GM21576 (cell line): ENCODE results near the gene TBC1D14.
"Not testable (repeated sequence)": the region's sequence is repeated elsewhere in the genome, so short reads cannot be mapped to it uniquely, and the experiment has no call there.

Experiments
- ATAC-seq: cut with Tn5 transposase; IDR thresholded peaks from one replicate; pipeline ENCODE4 v1.9.1; 2021; ENCODE audit warnings: mild to moderate bottlenecking, moderate library complexity; ENCODE audit not compliant: unreplicated experiment

Gene TBC1D14

DNA sequence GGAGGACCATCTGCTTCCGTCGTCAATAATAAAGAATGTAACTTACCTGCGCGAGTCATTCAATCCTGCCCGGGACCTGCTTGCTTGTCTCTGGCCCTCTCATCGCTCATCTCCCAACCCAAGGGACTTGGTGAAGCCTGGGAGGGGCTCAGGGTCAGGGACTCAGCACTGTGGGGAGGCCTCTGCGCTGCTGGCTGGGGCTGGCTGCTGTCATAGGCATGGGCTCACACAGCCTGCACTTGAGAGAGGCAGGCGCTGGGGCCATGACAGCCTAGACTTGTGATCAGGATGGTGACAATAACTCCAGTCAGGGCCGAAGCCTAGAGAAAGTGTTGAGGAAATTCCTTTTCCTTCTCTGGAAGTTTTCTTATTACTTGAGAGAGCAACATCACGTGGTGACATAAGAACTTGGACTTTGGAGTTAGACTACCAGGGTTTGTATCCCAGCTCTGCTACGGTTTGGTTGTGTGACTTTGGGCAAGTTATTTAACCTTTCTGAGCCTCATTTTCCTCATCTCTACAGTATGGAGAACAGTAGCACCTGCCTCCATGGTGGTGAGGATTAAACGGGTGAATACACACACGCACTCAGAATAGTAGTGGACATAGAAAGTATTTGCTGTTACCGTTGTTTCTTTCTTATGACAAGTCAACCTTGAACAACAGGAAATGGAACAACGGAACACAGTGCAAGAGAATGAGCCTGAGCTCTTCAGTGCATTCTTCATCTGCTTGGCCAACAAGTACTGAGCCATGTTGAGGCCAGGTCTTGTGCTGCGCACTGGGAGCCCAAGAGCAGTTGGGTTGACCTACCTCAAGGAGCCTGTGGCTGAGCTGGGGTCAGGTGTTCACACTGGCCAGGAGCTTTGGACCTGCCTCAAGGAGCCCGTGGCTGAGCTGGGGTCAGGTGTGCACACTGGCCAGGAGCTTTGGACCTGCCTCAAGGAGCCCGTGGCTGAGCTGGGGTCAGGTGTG is 60.5 kb downstream of the TBC1D14 start:
- peak; percentile 87 for ATAC-seq

DNA sequence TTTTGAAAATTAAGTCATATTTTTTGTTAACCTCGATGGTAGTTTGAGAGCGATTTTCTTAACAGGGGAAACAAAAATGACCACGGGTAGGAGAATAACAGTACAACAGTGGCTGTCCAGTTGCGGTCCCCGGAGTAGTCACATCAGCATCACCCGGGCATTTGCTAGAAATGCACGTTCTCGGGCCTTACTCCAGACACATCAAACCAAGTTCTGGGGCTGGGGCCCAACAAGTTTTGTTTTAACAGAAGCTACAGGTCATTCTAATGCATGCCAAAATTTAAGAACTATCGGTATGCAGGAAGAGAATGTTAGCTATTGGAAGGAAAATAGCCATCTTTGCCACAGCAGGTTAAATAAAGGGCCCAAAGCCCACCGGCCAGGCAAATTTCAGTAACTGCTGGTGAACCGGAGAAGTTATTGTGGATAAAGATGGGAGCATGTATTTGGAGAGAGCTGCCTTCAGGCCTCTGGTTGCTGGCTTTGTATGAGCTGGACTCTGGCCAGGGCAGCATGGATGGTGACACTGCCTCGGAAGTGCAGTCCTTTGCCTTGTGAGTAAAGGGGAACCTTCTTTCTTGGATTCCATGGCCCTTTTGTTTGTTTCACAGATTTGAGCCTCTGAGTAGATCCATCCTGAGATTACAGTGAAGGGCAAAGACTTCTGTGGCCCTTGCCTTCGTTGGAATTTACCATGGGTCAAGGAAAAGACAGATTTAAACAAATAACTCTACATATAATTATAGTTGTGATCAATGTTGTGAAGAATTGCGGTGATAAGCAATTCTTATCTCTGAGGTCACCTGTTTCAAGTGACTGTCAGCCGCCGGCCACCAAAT is 62.1 kb downstream of the TBC1D14 start:
- ATAC-seq = no peak

DNA sequence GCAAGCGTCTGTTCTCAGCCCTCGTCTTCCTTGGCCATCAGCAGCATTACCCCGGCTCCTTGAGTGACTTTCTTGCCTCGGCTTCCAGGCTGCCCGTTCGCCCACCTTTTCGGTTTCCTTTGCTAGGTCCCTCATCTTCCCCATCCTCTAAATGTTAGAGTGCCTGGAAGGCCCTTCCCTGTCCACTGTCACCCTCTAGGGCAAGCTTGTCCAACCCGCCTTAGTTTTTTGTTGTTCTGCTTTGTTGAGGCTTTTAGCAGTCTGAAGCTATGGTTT is 62.7 kb downstream of the TBC1D14 start:
- ATAC-seq = no peak

DNA sequence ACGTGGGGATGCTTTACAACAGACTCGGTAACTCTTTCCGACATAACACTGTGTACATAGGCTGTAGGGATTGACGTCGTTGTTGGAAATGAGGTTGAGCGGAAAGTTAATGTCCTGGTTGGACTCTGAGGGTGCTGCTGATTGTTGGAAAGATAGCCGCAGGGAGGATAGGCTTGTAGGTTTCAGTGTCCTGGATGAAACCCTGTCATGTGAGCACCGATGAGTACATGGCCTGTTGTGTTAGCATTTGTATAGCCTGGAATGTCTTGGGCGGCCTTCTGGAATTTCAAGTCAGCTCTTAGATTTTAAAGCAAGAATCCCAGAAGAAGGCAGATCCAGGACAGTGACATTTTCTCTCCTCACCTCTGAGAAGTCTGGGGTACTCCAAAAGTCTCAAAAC is 63.3 kb downstream of the TBC1D14 start:
- ATAC-seq = no peak

DNA sequence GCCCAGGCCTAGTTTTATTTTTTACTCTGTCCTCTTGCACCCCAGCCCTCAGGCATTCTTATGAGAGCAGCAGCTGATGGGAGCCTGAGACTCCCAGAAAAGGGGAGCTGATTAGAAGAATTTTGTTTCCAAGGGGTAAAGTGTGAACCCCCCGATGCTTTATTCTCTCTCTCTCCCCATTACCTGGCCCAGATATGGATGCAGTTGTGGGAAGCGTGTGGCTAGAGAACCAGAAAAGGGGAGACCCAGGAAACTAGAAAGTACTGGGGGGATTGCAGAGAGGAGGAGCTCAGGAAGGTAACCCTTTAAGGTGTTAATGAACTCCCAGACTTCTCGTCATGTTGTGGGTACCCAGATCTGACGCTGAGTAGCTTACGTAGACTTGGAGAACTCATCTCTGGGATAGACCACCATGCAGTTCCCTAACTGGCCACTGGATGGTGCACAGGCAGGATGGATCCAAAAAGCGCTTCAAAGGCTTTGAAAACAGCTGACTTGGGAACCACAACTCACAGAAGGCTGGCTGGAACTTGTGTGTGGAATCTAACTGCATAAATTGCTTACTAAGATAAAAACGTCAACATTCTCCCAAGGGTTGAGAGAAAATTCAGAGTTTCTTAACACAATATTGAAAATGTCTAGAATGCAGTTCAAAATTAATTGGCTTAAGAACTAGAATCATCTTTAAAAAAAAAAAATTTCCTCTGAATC is 64.7 kb downstream of the TBC1D14 start:
- no peak for ATAC-seq

DNA sequence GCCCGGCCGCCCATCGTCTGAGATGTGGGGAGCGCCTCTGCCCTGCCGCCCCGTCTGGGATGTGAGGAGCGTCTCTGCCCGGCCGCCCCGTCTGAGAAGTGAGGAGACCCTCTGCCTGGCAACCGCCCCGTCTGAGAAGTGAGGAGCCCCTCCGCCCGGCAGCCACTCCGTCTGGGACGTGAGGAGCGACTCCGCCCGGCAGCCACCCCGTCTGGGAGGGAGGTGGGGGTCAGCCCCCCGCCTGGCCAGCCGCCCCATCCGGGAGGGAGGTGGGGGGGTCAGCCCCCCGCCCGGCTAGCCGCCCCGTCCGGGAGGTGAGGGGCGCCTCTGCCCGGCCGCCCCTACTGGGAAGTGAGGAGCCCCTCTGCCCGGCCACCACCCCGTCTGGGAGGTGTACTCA is 68.2 kb downstream of the TBC1D14 start:
- not testable (repeated sequence) for ATAC-seq

DNA sequence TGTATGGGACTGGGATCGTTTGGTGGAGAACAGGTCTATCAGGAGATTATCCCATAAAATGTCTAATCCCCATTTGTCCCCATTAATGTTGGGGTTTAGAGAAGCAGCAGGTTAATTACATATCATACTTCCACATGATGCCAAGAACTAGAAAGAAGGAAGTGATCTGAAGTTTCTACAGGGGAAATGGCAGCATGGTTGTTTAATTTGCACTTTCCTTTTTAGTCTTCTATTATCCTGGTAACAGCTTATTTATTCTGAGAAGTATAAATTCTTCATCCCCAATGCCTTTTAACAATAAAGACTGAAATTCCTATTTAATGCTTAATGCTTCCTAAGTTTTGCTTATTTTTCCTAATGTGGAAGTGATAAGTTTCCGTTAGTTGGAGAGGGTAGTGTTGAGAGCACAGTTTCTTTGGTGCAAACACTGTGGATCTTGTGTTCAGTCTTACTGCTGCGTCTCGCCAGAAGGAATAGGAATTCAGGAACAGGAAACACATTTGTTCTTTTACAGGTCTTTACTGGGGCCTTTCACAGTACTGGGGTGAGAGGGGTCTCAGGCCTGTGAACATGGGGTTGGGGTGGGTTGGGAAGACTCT is 74.0 kb downstream of the TBC1D14 start:
- ATAC-seq = no peak

DNA sequence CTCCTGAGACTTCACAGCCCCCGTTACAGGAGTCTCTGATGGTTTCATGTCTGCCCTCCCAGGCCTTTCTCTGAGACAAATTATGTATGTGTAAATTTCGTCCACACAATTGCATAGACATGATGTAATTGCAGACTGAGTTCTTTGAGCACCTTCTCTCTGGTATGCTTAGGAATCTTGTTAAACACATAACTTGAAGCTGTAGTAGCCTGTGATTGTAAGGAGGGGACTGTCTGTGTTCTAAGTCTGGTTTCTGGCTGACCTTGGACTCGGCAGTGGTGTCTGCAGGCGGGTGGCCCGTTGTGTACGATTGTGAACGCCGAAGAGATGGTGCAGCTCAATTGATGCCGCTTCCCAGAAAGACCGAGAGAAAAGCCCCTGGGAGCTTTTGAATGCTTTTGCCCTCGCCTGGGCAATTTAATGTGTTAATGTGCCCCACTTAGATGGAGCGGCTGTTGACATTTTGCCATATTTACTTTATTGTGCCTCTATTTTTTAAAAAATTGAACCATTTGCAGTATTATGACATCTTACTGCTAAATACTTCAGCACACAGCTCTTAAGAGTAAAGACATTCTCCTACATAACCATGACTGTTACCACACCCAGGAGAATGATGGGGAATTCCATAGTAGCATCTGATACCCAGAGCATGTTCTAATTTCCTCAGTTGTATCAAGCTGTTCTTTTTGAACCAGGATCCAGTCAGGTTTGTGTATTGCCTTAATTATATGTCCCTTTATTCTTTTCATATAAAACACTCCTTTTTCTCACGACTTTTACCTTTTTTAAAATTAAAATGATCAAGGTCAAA is 75.2 kb downstream of the TBC1D14 start:
- ATAC-seq = no peak

DNA sequence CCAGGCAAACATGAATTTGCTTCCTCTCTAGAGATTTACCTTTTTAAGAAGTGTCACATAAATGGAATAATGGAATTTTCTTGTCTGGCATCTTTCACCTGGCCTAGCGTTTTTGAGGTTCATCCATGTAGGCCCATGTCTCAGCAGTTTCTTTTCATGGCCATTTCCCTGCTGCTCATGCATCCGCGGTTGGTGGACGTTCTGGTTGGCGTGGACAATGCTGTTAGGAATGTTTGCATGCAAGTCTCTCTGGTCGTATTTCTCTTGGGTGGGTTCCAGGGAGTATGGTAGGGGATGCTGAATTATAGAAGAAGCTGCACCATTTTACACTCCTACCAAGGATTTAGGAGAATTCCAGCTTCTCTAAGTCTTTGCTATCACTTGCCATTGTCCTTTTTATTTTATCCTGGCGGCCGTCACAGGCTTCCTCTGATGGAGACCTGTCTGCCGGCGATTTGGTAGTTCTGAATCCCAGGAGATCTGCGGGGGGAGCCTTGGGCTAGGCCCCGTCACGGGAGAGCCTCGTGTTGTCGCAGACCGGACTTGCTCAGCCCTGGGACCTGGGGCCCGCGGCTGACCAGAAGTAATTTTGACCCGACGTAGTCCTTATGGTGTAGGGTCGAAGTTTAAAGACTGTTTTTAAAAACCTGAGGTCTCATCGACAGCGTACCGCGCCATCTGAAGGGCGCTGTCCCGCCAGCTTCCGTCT is 76.6 kb downstream of the TBC1D14 start:
- ATAC-seq = peak; percentile 25

DNA sequence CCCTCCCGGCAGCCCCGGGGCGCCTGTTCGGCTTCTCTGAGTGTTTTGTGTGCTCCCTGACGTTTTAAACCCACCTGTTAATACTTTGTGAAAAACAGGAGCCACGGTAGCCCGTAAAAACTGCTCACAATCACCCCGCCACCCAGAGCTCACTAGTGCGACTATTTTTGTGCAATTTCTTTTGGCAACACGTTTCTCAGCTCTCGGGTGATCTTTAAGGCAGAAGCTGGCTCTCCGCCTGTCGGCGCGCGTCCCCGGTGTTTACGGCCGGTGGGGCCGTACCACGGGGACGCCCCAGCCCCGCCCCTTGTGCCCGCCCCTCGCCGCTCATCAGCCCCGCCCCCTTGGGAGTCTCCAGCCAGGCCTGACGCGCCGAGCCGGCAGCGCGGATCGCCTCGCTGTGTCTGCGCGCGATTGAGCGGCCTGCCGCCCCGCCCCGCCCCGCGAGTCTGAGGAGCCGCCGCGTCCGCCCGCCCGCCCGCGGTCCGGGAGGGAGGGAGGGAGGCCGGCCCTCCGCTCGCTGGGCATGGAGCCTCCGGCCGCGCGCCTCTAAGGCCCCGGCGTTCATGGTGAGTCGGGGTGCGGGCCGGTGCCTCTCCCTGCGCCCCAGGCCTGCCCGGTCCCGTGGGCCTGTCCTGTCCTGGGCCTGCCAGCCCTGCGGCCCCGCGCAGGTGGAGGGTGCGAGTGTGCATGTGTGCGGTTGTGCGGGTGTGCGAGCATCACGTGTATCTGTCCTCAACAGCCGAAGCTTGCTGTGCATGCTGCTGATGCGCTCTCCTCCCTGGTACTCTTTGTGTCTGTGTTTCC is 77.4 kb downstream of the TBC1D14 start:
- ATAC-seq = peak; percentile 68

DNA sequence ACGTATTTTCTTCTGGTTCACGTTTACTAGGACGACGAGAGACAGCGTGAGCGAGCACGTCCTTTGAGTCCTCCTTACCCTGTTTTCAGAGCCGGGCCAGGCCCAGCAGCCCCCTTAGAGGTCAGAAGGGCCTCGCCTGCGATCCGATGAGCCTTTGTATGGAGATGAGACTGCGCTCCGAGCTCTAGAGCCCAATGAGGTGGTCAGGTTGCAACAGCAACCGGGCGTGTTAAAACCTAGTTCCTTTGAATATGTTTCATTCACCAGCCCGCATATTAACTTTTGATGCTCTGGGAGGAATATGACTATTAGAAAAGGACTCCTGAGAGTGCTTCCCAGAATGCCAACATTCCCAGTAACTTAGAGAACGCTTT is 77.9 kb downstream of the TBC1D14 start:
- no peak for ATAC-seq

DNA sequence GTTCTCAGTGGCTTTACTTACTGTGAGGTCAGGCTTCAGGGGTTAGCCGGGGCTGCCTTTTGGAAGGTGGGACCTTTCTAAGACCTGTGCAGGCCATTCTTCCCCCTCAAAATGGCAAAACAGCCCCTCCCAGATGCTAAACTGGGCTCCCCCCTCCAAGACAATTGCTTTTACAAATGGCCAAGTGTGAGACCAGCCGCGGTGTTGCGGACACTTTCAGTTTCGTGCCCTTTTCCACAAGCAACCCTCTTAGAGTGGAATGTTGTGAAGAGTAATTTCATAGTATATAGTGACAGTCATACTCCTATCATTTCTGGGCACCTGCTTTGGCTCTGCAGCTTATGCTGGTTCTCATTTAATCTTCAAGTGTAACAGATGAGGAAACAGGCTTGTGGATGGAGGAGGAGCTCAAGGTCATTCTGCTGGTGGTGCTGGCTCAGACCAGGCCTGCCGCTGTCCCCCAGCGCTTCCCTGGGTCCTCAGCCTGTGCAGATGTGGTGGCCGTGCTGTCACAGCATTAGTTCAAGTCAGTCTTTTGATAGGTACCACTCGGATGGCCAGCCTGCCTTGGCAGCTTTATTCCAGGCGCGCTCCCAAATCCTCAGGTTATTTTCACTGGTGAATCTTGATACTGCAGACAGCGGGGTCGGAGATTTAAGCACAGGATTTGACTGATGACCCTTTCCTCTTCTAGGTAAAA is 78.5 kb downstream of the TBC1D14 start:
- no peak for ATAC-seq

DNA sequence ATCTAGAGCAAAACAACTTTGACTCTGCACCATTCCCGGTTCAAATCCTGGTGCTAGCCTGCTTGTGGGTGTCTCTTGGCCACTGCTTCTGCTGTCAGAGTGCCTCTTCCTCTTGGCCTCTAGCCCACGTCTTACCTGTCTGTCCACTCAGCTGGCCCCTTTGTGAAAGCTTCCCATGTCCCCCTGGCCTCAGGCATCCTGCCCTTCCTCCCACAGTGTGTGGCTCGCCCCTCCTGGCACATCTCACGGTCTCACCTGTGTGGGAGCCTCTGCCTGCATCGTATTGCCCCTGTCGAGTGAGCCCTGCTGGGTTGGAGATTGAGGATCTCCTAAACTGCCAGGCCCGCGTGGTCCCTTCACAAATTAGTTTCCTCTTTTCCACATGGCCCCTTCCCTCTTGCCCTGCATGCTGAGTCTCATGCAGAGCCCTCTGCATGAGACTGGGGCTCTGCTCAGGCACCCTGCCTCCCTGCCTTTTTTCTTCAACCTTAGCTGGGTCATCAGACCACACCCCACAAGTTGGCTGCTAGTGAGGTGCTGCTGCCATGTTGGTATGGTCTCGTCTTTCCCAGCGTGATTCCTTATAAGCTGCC is 79.8 kb downstream of the TBC1D14 start:
- no peak for ATAC-seq

DNA sequence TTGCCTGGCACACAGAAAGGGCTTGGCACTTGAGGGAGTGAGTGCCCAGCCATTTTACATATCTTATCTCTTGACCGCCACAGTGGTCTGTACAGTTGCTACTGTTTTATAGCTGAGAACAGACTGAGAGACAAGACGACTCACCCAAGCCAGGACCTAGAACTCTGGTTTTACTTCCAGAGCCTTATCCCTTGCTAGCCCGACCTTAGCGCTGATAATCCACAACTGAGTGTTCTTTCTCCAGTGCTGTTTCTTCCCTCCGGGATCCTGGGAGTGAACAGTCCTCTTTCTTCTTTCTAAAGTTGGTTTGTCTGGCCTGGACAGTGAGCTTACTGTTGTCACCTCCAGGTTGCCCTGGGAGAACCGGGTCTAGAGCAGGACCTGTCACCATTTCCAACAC is 81.0 kb downstream of the TBC1D14 start:
- ATAC-seq = no peak

DNA sequence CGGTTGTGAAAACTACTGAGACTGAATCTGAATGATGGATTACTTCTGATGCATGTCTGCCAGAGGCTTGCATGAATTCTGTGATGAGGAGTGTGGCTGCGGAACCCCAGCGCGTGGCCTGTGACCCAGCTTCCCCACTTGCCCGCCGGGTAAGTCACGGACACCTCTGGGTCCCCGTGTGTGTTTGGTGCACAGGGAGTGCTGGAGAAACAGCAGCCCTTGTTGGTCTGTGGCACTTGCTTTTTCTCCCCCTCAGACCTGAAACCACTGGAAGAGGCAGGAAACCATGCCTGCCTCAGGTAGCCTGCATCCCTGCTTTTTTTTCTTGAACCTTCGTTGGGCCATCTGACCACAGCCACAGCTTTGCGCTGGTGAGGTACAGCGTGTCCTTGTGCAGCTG is 81.6 kb downstream of the TBC1D14 start:
- no peak for ATAC-seq

DNA sequence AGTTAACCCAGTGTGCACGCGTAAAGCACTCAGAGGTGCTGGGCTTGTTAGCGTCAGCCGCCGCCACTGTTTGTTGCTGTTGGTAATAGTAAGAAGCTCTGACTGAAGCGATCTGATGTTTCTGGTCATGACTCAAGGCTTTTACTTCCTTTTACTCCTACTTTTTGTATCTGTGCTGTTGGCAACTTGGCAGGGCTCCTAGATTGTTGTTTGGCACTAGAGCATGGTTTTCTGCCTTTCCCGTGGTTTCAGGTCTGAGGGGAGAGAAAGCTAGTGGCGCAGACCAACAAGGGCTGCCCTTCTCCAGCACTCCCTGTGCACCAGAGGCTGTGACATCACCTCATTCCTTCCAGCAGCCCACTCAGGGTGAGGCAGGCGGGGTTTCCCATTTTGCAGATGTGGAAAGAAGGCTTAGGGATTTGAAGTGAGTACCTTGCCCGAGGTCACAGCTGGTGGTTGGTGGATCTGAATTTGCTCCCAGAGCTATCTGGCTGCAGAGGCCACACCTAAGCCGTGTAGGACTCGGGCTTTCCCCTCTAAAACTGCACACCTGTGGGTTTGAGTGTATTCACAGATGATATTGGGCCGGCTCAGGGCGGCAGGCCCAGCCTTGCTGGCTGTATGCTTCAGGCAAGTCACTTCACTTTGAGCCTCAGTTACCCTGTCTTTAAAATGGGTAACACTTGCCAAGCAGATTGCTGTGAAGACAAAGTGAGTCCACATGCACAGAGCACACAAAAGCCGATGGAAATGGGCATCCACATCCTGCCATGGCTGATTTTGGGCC is 82.3 kb downstream of the TBC1D14 start:
- ATAC-seq = no peak
